Measurements from ENCODE around the gene GPR156.
"Not testable (repeated sequence)": the region's sequence is repeated elsewhere in the genome, so short reads cannot be mapped to it uniquely, and the experiment has no call there.

DNA sequence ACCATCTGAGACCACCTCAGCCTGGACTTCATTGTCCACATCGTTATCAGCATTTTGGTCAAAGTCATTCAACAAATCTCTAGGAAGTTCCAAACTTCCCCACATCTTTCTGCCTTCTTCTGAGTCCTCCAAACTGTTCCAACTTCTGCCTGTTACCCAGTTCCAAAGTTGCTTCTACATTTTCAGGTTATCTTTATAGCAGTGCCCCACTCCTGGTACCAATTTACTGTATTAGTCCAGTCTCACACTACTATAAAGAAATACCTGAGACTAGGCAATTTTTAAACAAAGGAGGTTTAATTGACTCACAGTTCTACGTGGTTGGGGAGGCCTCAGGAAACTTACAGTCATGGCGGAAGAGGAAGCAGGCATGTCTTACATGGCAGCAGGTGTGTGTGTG lies 129.3 kb downstream of the GPR156 start:
- TF ChIP-seq, protein P1, sequence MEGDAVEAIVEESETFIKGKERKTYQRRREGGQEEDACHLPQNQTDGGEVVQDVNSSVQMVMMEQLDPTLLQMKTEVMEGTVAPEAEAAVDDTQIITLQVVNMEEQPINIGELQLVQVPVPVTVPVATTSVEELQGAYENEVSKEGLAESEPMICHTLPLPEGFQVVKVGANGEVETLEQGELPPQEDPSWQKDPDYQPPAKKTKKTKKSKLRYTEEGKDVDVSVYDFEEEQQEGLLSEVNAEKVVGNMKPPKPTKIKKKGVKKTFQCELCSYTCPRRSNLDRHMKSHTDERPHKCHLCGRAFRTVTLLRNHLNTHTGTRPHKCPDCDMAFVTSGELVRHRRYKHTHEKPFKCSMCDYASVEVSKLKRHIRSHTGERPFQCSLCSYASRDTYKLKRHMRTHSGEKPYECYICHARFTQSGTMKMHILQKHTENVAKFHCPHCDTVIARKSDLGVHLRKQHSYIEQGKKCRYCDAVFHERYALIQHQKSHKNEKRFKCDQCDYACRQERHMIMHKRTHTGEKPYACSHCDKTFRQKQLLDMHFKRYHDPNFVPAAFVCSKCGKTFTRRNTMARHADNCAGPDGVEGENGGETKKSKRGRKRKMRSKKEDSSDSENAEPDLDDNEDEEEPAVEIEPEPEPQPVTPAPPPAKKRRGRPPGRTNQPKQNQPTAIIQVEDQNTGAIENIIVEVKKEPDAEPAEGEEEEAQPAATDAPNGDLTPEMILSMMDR (IDR thresholded peaks at IDR 0.05): not testable (repeated sequence)
- not testable (repeated sequence) for TF ChIP-seq POLR2A, POLR2AphosphoS5 (IDR thresholded peaks at IDR 0.05)
